ENCODE data around the gene MAF. TPM values are rescaled to one million over a fixed set of nuclear protein-coding genes. Genes with fewer than 3 reads are reported as not detected.

MAF gene
- total RNA-seq: 39.0 and 124 TPM in 2 replicates

- peak; percentile 96 for DNase-seq (ENCODE audit: low read depth in 2 of 2)
These were observed at the start of gene MAF for GRCh38 chr16:79600638-79601091. Gene MAF, minus strand, starts transcription at chr16:79600737. Its CDS starts 835 bp downstream, at chr16:79599902.

GRCh38 chr16:79648826-79649225 lies 48.3 kb upstream of the MAF start:
- no peak for DNase-seq (ENCODE audit: low read depth in 2 of 2)

GRCh38 chr16:79647586-79647985 lies 47.0 kb upstream of the MAF start:
- DNase-seq (ENCODE audit: low read depth in 2 of 2): no peak

- no peak for DNase-seq (ENCODE audit: low read depth in 2 of 2)
These were observed 45.2 kb upstream of the MAF start for GRCh38 chr16:79645701-79646100.

- DNase-seq (ENCODE audit: low read depth in 2 of 2): no peak
These were observed 44.6 kb upstream of the MAF start for GRCh38 chr16:79644971-79645667.

GRCh38 chr16:79642652-79643051 lies 42.1 kb upstream of the MAF start:
- DNase-seq (ENCODE audit: low read depth in 2 of 2): no peak

GRCh38 chr16:79640513-79641360 lies 40.2 kb upstream of the MAF start:
- no peak for DNase-seq (ENCODE audit: low read depth in 2 of 2)

GRCh38 chr16:79639576-79640311 lies 39.2 kb upstream of the MAF start:
- no peak for DNase-seq (ENCODE audit: low read depth in 2 of 2)

GRCh38 chr16:79638386-79638785 lies 37.8 kb upstream of the MAF start:
- no peak for DNase-seq (ENCODE audit: low read depth in 2 of 2)

- no peak for DNase-seq (ENCODE audit: low read depth in 2 of 2)
These were observed 35.0 kb upstream of the MAF start for GRCh38 chr16:79635488-79635887.

- no peak for DNase-seq (ENCODE audit: low read depth in 2 of 2)
These were observed 33.8 kb upstream of the MAF start for GRCh38 chr16:79634298-79634697.

- DNase-seq (ENCODE audit: low read depth in 2 of 2): no peak
These were observed 31.8 kb upstream of the MAF start for GRCh38 chr16:79632289-79632688.

GRCh38 chr16:79628988-79629387 lies 28.5 kb upstream of the MAF start:
- no peak for DNase-seq (ENCODE audit: low read depth in 2 of 2)

- DNase-seq (ENCODE audit: low read depth in 2 of 2): no peak
These were observed 28.0 kb upstream of the MAF start for GRCh38 chr16:79628501-79628975.

- DNase-seq (ENCODE audit: low read depth in 2 of 2): no peak
These were observed 26.6 kb upstream of the MAF start for GRCh38 chr16:79627092-79627491.

GRCh38 chr16:79625738-79626137 lies 25.2 kb upstream of the MAF start:
- DNase-seq (ENCODE audit: low read depth in 2 of 2): no peak

GRCh38 chr16:79623824-79624223 lies 23.3 kb upstream of the MAF start:
- no peak for DNase-seq (ENCODE audit: low read depth in 2 of 2)

- no peak for DNase-seq (ENCODE audit: low read depth in 2 of 2)
These were observed 22.5 kb upstream of the MAF start for GRCh38 chr16:79623062-79623461.

- no peak for DNase-seq (ENCODE audit: low read depth in 2 of 2)
These were observed 20.5 kb upstream of the MAF start for GRCh38 chr16:79621027-79621426.

GRCh38 chr16:79618692-79619050 lies 18.1 kb upstream of the MAF start:
- no peak for DNase-seq (ENCODE audit: low read depth in 2 of 2)

GRCh38 chr16:79618041-79618691 lies 17.6 kb upstream of the MAF start:
- DNase-seq (ENCODE audit: low read depth in 2 of 2): no peak

- no peak for DNase-seq (ENCODE audit: low read depth in 2 of 2)
These were observed 12.5 kb upstream of the MAF start for GRCh38 chr16:79613009-79613408.
